ENCODE measurements around the gene MRPL24. TPM values are rescaled to one million over a fixed set of nuclear protein-coding genes. Genes with fewer than 3 reads are reported as not detected.

The MRPL24 gene
- total RNA-seq, 2 donors from 2014 or later, result 22.6 to 35.6 TPM

DNA sequence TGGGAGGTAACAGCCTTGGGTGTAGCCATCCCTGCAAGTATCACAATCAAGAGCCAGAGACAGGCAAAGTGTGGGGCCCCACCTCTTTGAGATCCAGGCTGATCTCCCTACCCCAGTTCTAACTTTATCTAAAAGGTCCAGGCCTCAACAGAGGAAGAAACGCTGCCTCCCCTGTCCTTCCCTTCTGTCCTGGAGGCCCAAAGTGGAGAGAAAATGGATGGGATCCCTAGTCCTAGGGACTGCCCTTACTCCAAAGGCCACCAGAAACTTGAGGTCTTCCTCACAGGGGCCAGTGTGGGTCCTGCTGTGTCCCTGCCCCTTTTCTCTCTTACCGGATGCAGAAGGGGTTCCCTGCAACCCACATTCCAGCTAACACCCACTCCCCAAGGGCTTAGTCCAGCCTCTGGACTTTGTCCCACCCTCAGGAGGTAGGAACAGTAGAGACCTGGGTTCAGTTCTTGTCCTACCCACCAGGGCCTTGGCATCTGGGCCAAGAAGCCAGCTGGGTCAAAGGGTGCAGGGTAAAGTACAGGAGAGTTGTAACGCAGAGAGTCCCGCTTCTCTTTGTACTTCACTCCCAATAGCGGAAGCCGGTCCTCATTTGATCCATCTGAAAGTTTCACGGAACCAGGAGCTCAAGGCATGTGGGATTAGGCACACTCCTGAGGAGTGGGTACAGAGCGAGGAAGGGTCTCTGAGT lies 8.7 kb upstream of the MRPL24 start:
- peaks cover 42 to 59% of the 10 kb centered on the region in 2 donors for H3K4me1 ChIP-seq (ENCODE audit: control insufficient read depth in 1 of 2, low read depth in 2 of 2)
- H3K27ac ChIP-seq, result peak overlapping the region; percentile 85 to 94
- peaks cover 7% of the 10 kb centered on the region for H3K36me3 ChIP-seq
- peak overlapping the region; percentile 82 for H3K4me3 ChIP-seq
- DNase-seq (ENCODE audit: low spot score) (no peak), ATAC-seq (ENCODE audit: insufficient number of reproducible peaks, low FRiP score, low read depth) (no peak)
- TF ChIP-seq, protein P1, sequence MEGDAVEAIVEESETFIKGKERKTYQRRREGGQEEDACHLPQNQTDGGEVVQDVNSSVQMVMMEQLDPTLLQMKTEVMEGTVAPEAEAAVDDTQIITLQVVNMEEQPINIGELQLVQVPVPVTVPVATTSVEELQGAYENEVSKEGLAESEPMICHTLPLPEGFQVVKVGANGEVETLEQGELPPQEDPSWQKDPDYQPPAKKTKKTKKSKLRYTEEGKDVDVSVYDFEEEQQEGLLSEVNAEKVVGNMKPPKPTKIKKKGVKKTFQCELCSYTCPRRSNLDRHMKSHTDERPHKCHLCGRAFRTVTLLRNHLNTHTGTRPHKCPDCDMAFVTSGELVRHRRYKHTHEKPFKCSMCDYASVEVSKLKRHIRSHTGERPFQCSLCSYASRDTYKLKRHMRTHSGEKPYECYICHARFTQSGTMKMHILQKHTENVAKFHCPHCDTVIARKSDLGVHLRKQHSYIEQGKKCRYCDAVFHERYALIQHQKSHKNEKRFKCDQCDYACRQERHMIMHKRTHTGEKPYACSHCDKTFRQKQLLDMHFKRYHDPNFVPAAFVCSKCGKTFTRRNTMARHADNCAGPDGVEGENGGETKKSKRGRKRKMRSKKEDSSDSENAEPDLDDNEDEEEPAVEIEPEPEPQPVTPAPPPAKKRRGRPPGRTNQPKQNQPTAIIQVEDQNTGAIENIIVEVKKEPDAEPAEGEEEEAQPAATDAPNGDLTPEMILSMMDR (IDR thresholded peaks at IDR 0.05), result no peak
- no peaks in the 10 kb centered on the region for H3K9me3 ChIP-seq
- H3K27me3 ChIP-seq (replicated peaks; ENCODE audit: insufficient read depth), result no peaks in the 10 kb centered on the region

DNA sequence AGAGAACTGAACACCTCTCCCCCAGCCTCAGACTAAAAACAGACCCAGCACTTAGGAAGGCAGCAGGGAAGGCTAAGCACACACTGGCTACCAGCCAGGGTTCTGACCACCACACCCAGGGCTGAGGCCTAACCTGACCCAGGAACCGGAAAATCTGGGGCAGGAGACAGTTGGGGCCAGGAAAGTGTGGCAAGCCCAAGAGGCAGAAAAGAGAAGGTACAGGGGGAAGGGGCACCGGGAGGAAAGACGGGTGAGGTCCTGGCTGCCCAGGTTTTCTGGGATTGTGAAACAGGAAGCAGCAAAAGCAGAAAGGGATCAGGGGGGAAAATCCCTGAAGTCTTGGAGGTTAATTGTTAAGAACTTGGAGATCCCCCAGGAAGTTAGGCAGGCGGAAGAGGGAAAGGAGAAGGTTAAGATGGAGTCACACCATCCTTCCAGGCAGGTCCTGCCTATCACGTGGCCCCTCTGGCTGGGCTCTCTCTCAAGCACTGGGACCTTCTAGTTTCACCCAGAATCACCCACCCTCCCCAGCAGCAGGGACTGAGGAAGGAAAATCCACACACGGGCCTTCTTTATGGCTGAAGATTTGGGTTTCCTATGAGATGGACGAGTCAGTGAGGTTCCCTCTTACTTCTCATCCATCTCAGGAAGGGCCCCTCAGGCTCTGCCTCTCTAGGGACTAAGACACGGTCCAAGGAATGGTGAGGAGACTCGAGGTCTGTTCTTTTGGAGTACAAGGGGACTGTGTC lies 8.0 kb upstream of the MRPL24 start:
- no peak for ATAC-seq (ENCODE audit: insufficient number of reproducible peaks, low FRiP score, low read depth)
- peak overlapping the region; percentile 82 for H3K4me3 ChIP-seq
- no peaks in the 10 kb centered on the region for H3K9me3 ChIP-seq
- DNase-seq (ENCODE audit: low spot score), result no peak
- TF ChIP-seq, protein P1 (IDR thresholded peaks at IDR 0.05), result no peak
- H3K36me3 ChIP-seq, result peaks cover 7% of the 10 kb centered on the region
- H3K27ac ChIP-seq, result peak overlapping the region; percentile 85 to 94
- no peaks in the 10 kb centered on the region for H3K27me3 ChIP-seq (replicated peaks; ENCODE audit: insufficient read depth)
- peaks cover 42 to 59% of the 10 kb centered on the region in 2 donors for H3K4me1 ChIP-seq (ENCODE audit: control insufficient read depth in 1 of 2, low read depth in 2 of 2)

DNA sequence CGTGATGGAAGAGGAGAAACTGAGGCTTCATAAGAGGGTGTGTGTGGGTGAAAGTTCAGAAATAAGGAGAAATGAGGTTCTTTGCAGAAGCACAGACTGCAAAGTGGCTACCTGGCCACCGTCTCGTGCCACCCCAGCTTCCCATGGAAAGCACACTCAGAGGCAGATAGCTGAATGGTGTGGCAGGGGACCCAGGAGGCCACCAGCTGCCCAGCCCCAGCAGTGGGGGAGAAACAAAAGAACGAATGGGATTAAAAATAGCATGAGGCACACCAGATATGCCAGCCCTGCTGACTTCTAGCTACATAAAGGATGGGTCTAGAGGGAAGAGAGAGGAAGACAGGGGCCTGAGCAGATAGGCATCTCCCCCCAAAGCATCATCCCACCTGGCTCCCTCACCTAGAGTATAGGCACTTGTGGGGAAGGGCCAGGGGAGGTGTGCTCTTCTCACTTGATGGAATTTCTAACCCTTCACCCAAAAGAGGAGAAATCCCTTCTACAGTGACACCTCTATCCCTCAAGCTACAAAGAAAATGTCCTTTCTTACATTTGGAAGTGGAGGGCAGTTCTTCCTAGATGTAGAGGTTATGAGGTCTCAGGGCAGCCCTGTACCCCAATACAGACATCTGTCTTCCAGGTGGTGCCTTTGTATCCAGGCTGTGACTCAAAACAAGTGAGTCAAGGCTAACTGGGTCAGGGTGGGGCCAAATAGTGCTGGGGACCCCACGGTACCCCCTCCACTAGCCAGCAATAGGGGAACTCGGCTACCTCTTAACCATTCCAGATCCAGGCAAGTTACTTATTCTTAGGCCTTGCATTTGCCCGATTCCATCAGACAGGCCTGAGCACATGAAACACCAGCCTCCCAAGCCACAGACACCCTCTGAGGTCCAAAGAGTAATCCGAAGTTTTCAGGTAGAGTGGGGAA lies 7.1 kb upstream of the MRPL24 start:
- DNase-seq (ENCODE audit: low spot score), result no peak
- H3K27ac ChIP-seq, result peak overlapping the region; percentile 85 to 94
- no peaks in the 10 kb centered on the region for H3K9me3 ChIP-seq
- peak overlapping the region; percentile 82 for H3K4me3 ChIP-seq
- TF ChIP-seq, protein P1 (IDR thresholded peaks at IDR 0.05), result no peak
- peaks cover 40 to 55% of the 10 kb centered on the region in 2 donors for H3K4me1 ChIP-seq (ENCODE audit: control insufficient read depth in 1 of 2, low read depth in 2 of 2)
- ATAC-seq (ENCODE audit: insufficient number of reproducible peaks, low FRiP score, low read depth), result no peak
- H3K27me3 ChIP-seq (replicated peaks; ENCODE audit: insufficient read depth), result no peaks in the 10 kb centered on the region
- peaks cover 13% of the 10 kb centered on the region for H3K36me3 ChIP-seq

DNA sequence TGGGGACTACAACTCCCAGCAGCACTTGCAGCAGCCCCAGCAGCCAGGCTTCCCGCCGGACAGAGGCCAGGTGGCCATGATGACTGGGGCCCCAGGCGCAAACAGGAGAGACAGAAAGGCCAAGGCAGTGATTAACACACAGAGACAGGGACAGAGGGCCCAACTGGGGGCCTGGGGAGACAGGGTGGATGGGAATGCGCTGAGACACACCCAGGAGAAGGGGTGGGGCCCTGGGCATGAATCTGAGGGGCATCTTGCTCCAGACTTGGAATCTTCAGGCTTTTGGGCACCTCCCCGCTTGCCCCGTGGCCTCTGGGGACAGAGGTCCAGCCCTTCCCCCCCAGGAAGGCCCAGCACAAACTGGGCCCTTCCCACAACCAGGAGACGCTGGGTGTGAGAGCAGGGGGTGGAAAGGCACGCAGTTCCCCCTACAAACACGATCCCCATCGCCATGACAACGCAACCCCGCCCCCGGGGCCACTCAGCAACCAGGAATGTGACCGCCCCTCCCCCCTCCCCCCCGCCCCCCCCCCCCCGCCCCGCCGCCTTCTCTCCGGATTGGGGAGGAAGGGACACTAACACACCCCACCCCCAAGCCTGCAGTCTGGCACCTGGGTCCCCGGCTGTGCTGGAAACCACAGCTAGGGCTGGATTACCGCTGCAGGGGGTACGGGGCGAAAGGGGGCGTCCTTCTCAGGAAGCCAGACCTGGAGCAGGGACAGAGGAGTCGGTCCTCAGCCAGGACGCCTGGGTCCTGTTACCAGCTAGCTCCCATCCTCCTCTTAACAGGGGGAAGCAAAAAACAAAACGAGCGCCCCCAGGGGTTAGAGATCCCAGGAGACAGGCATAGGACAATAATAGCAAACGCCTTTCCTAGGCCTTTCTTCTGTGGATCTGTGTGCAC lies 6.1 kb upstream of the MRPL24 start:
- H3K9me3 ChIP-seq, result no peaks in the 10 kb centered on the region
- ATAC-seq (ENCODE audit: insufficient number of reproducible peaks, low FRiP score, low read depth) (peak; percentile 27), DNase-seq (ENCODE audit: low spot score) (peak; percentile 93)
- H3K27ac ChIP-seq, result peak overlapping the region; percentile 93 to 94
- H3K4me1 ChIP-seq (ENCODE audit: control insufficient read depth in 1 of 2, low read depth in 2 of 2), result peaks cover 35 to 48% of the 10 kb centered on the region in 2 donors
- no peaks in the 10 kb centered on the region for H3K27me3 ChIP-seq (replicated peaks; ENCODE audit: insufficient read depth)
- peak overlapping the region; percentile 82 for H3K4me3 ChIP-seq
- TF ChIP-seq, protein P1 (IDR thresholded peaks at IDR 0.05), result no peak
- peaks cover 17% of the 10 kb centered on the region for H3K36me3 ChIP-seq

Data from thoracic aorta (tissue), 2 donors.